Smooth muscle cell (in vitro differentiated cells): ENCODE data around the gene IKBIP. TPM values are rescaled to one million over a fixed set of nuclear protein-coding genes. Genes with fewer than 3 reads are reported as not detected.

Source experiments
- DNase-seq: peaks from one replicate; lab custom pipeline; 2025; ENCODE audit not compliant: unreplicated experiment; lab: John Stamatoyannopoulos, UW
- H2AFZ ChIP-seq: fragments of 200-600 bp; sonication (generic); 2 replicates; pipeline ENCODE4 v1.6.0; 2016; ENCODE audit warnings: antibody characterized with exemption, low read depth, mild to moderate bottlenecking
- H3F3A ChIP-seq: fragments of 200-600 bp; sonication (generic); 2 replicates; pipeline ENCODE4 v1.6.0; 2017; ENCODE audit warnings: antibody characterized with exemption, low read depth
- H3K27ac ChIP-seq: fragments of 200-600 bp; sonication (generic); 2 replicates; pipeline ENCODE4 v1.5.1; 2016; ENCODE audit warnings: low read depth, mild to moderate bottlenecking
- H3K27me3 ChIP-seq: fragments of 200-600 bp; sonication (generic); 2 replicates; pipeline ENCODE4 v1.6.1; 2016; ENCODE audit warnings: low read depth, mild to moderate bottlenecking
- H3K36me3 ChIP-seq: fragments of 200-600 bp; sonication (generic); 2 replicates; pipeline ENCODE4 v1.5.1; 2016; ENCODE audit warnings: low read depth
- H3K4me1 ChIP-seq: fragments of 200-600 bp; sonication (generic); 2 replicates; pipeline ENCODE4 v1.5.1; 2016; ENCODE audit warnings: low read depth
- H3K4me2 ChIP-seq: fragments of 200-600 bp; sonication (generic); 2 replicates; pipeline ENCODE4 v1.6.0; 2016; ENCODE audit warnings: mild to moderate bottlenecking
- H3K4me3 ChIP-seq: fragments of 200-600 bp; sonication (generic); 2 replicates; pipeline ENCODE4 v1.5.1; 2016; ENCODE audit warnings: mild to moderate bottlenecking
- H3K79me2 ChIP-seq: fragments of 200-600 bp; sonication (generic); 2 replicates; pipeline ENCODE4 v1.6.0; 2016; ENCODE audit warnings: low read depth, mild to moderate bottlenecking
- H3K9ac ChIP-seq: fragments of 200-600 bp; sonication (generic); 2 replicates; pipeline ENCODE4 v1.6.0; 2016; ENCODE audit warnings: low read depth
- H3K9me3 ChIP-seq: fragments of 200-600 bp; sonication (generic); replicated peaks from 2 replicates; pipeline ENCODE4 v1.5.1; 2016; ENCODE audit warnings: low read depth
- H4K20me1 ChIP-seq: fragments of 200-600 bp; sonication (generic); 2 replicates; pipeline ENCODE4 v1.6.0; 2016; ENCODE audit warnings: low read depth
- WGBS: methylation state at CpG from one replicate; pipeline ENCODE4 v1.1.7; 2016; ENCODE audit warnings: low lambda C conversion rate; 5-methylcytosine and 5-hydroxymethylcytosine counted together
- polyA plus RNA-seq: library from polyadenylated mRNA; unstranded; fragments of >200 nt; fragmentation: Nextera tagmentation; extraction: Ambion mirVana; gene quantifications from 2 replicates; pipeline ENCODE4 v1.2.1, GENCODE V29; 2016
- small RNA-seq: library from RNA; depleted of rRNA; stranded (forward); fragments of <200 nt; gene quantifications from one replicate; pipeline ENCODE3, GENCODE V24; 2014
- total RNA-seq: library from RNA; depleted of rRNA; stranded (reverse); fragments of >200 nt; gene quantifications from 2 replicates; pipeline ENCODE4 v1.2.3, GENCODE V29; 2014
- TF ChIP-seq, protein P1 (sequence below): fragments of 200-600 bp; sonication (generic); IDR thresholded peaks from 2 replicates; pipeline ENCODE4 v1.5.1; 2017; ENCODE audit warnings: borderline replicate concordance, mild to moderate bottlenecking, antibody characterized with exemption; ENCODE audit not compliant: insufficient read depth, poor library complexity, severe bottlenecking

IKBIP gene
- total and polyA plus RNA-seq, 2 experiments from 2014 or later = 80.9 to 97.9 TPM

DNA sequence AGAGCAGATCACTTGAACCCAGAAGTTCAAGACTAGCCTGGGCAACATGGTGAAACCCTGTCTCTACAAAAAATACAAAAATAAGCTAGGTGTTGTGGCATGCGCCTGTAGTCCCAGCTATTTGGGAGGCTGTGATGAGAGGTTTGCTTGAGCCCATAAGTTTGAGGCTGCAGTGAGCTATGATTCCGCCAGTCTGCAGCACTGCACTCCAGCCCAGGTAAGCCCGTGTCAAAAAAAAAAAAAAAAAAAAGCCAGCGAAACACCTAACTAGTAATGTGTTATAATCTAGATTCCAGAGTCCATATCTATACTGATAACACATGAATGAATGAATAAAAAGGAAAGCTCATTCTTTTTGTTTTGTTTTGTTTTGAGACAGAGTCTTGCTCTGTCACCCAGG is 69.6 kb downstream of the IKBIP start:
- WGBS = 85% methylated on average over 4 of the region's 4 CpGs
- Histone ChIP-seq H3K9ac (no peak overlapping the region), H3K79me2 (no peaks in the 10 kb centered on the region), H3K27ac (no peak overlapping the region), H3K4me3 (no peak overlapping the region), H2AFZ (no peak overlapping the region), H3K4me1 (no peaks in the 10 kb centered on the region), H3K9me3 (no peaks in the 10 kb centered on the region), H4K20me1 (no peaks in the 10 kb centered on the region), H3K27me3 (no peaks in the 10 kb centered on the region), H3F3A (no peaks in the 10 kb centered on the region), H3K4me2 (no peak overlapping the region), H3K36me3 (no peaks in the 10 kb centered on the region)
- TF ChIP-seq, protein P1, sequence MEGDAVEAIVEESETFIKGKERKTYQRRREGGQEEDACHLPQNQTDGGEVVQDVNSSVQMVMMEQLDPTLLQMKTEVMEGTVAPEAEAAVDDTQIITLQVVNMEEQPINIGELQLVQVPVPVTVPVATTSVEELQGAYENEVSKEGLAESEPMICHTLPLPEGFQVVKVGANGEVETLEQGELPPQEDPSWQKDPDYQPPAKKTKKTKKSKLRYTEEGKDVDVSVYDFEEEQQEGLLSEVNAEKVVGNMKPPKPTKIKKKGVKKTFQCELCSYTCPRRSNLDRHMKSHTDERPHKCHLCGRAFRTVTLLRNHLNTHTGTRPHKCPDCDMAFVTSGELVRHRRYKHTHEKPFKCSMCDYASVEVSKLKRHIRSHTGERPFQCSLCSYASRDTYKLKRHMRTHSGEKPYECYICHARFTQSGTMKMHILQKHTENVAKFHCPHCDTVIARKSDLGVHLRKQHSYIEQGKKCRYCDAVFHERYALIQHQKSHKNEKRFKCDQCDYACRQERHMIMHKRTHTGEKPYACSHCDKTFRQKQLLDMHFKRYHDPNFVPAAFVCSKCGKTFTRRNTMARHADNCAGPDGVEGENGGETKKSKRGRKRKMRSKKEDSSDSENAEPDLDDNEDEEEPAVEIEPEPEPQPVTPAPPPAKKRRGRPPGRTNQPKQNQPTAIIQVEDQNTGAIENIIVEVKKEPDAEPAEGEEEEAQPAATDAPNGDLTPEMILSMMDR = no peak
- DNase-seq = no peak

Small RNA genes within 50 kb of the gene (small RNA-seq; reads per million reads assigned to genes)
- 264 reads per million, percentile 99 among the genes with 10 or more reads in this experiment for gene SNORA53

Other genes starting within 250 kb of the IKBIP start
- gene TMPO, start 129.2 kb downstream of the IKBIP start, total RNA-seq = 60.2 and 98.6 TPM in 2 replicates
- 20.1 and 22.6 TPM in 2 replicates for gene TMPO, start 129.2 kb downstream of the IKBIP start, polyA plus RNA-seq
- 643 and 652 TPM in 2 replicates for gene SLC25A3, start 51.1 kb downstream of the IKBIP start, total RNA-seq
- 433 and 440 TPM in 2 replicates for gene SLC25A3, start 51.1 kb downstream of the IKBIP start, polyA plus RNA-seq
- 27.1 and 58.3 TPM in 2 replicates for gene APAF1, start 502 bp upstream of the IKBIP start, total RNA-seq
- gene APAF1, start 502 bp upstream of the IKBIP start, polyA plus RNA-seq = 14.6 and 17.0 TPM in 2 replicates